GM15510 (cell line): ENCODE measurements around the gene FOCAD.

Experiments used
- POLR2A ChIP-seq: IDR thresholded peaks from 3 replicates; pipeline ENCODE4 v1.6.1; 2011; ENCODE audit warnings: borderline replicate concordance; ENCODE audit not compliant: insufficient read length; ENCODE audit errors: extremely low read depth

The FOCAD gene

DNA sequence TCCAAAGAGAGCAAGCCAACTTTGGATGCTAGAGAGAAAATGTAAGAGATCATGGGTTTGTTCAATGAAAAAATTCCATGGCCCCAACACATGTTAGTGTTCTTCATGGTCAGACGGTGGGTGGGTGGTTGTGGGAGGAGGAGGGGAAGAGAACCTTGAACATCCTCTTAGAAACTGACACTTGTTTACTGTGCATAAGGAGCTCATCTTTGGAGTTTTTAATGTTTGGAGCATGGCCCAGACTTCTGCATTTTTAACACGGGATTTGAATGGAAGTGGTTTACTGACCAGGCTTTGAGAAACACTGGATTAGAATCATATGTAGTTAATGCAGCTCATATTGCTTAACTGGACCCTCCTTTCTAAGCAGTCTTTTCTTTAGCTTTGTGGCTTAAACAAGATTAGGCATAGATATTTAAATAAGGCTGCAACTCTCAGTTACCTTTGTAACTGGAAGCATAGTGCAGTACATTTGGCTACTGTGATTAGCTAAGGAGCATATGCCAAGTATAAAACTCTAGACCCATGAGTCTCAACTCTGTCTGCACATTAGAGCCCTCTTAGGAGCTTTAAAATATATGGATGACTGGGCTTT, 60.1 kb downstream of the FOCAD start:
- TF ChIP-seq POLR2A = no peak

DNA sequence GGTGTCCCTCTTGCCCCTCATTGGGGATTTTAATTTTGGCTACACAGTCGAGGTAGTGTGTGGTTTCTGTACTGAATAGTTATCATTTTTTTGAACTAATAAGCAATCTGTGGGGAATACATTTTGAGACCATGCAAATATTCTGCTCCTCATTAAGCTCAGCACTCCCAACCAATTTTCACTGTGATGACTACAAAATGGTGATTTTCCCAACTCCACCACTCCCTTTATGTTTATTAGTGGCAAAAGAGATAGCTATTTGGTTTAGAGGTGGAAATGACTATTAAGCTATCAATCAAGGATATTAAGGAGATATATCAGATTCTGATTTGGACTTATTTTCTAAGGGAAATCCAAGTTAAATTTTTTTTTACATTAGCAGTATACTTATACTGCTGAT, 62.9 kb downstream of the FOCAD start:
- TF ChIP-seq POLR2A = no peak

DNA sequence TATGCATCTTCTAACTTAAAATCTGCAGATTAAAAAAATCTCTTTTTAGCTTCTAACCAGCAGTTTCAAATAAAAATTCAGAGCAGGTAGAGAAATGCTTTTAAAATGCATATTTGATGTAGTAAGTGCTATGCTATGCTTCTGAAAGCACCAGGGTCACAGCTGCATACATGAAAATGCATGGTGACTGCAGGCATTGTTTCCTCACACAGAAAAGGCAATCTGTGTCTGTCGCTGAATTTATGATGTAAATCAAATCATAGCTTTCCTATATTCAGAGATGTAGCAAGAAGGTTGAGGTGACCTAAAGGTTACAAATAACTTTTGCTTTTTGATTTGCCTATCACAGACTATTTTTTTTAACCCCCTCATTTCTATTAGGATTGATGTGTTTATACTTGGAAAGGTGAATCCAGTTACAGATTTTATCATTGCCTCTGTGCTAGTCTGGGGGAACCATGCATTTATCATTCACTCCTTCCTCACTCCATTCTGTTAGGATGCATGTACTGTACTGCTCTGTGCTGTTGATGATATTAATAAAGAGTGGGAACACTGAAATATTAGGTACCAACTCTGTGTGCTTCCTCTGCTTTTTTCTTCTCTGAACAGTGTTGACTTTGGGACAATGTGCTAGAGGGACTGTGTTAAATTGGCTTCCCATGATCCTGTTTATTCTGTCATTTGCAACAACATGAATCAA, 65.6 kb downstream of the FOCAD start:
- no peak for TF ChIP-seq POLR2A

DNA sequence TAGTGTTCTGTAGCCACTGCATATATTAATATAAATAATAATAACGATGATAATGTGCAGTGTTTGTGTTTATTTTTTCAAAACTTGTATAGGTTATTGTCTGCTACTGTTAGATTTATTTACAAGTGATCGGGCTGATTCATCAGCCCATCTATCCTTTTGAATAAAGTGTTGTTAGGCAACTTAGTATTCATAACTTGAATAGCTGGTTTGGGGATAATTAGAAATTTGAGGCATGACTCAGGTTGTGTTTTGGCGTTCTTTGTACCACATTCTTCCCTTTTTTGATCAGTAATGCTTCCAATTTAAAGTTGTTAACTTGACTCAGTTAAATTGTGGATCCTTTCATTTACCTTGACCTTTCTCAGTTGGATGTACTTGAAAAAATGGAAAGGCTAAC, 69.7 kb downstream of the FOCAD start:
- no peak for TF ChIP-seq POLR2A

GRCh38 chr9:20754556-20754955, 70.5 kb downstream of the FOCAD start:
- TF ChIP-seq POLR2A = no peak

GRCh38 chr9:20760246-20760891, 76.3 kb downstream of the FOCAD start:
- TF ChIP-seq POLR2A = no peak

- no peak for TF ChIP-seq POLR2A
Measured at GRCh38 chr9:20770947-20771346, 86.9 kb downstream of the FOCAD start.

- TF ChIP-seq POLR2A = no peak
Measured at GRCh38 chr9:20771729-20772128, 87.7 kb downstream of the FOCAD start.

GRCh38 chr9:20775683-20776082, 91.6 kb downstream of the FOCAD start:
- no peak for TF ChIP-seq POLR2A

DNA sequence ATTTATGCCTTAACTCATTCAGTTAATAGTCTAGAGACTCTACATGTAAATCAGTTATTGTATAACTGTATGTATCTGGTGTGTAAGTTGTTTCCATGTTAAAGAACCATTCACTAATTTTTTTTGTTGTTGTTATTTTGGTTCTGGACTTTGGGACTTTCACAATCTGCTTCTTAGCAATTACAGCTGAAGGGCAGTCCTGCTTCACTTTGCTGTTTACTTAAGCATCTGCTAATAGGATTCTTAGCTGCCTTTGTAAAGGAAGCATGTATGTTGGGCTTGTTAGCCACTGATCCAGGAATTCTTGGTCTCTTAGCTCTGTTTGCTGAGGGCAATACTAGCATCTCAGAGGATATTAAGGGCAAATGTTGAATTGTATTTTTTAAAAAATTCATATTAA, 97.0 kb downstream of the FOCAD start:
- TF ChIP-seq POLR2A = no peak

- no peak for TF ChIP-seq POLR2A
Measured at GRCh38 chr9:20782289-20782688, 98.2 kb downstream of the FOCAD start.

DNA sequence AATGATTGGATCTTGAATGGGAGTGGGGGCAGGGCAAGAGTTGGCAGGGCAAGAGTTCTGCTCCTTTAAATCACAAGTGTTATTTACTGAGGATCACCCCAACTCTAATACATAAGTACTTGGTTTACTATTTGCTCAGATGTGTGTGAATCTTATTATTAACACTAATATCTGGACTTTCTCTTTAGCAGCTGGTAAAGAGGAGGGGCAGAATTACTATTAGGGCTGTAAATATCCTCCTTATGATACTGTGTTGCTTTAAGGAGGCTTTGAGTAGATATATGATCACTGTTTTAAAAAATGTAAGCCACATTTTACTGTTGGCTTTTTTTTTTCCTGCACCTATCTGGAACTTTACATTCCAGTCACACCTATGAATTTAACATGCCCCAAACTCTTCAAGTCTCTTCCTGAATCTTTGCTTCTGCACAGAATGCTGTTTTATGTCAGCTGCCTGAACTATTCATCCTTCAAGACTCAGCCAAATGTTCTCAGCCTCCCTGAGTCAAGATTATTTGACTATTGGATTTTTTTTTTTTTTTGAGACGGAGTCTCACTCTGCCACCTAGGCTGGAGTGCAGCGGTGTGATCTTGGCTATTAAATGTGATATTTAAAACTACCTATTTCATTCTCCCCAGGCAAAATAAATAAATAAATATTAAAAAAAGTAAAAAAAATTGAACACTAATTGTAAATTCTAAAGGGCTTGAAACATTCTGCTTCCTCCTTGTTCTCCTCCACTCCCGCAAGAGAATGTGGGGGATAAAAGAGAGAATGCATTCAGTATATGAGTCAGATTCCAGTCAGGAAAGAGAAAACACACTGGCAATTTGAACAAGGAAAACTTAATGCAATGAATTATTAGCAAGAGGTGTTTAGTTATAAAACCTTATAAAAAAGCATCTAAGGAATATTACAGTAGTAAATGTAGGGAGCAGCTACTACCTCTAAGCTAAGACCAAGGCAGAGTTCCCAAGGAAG, 99.3 kb downstream of the FOCAD start:
- TF ChIP-seq POLR2A = no peak

GRCh38 chr9:20784196-20784595, 100.1 kb downstream of the FOCAD start:
- TF ChIP-seq POLR2A = no peak

DNA sequence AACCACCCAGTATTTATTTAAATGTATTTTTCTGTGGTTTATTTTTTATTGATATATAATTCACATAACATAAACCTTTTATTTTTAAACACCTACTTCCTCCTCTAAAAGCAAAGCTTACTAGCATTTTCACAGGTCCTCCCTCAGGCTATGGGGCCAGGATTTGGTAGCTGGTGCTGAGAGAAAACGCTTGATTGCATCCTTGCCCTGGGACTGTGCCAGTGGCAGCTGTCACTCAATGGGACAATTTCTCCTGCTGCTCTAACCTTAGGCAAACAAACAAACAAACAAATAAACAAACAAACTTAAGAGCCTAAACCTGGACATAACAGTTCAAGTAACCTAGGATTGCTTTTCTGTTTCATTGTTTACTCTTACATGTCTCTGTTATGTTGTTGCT, 102.7 kb downstream of the FOCAD start:
- no peak for TF ChIP-seq POLR2A
